Spleen (tissue), 11 donors: ENCODE measurements around the gene ZNF771. TPM values are rescaled to one million over a fixed set of nuclear protein-coding genes. Genes with fewer than 3 reads are reported as not detected.

Source experiments
- DNase-seq: peaks from one replicate; pipeline ENCODE4 v3.0.0-alpha.2; 2020
- H3K27ac ChIP-seq, 8 donors: fragments of 200-600 bp; sonication (generic) in 7 of 8; 1 replicate in 4 of 8; 2 replicates in 4 of 8; pipeline versions ENCODE4 v1.5.0 to v1.8.0; 2016 to 2021; ENCODE audit warnings: inconsistent platforms in 4 of 8, mild to moderate bottlenecking in 4 of 8, moderate library complexity in 1 of 8
- H3K27me3 ChIP-seq, 7 donors: fragments of 200-600 bp; sonication (generic) in 6 of 7; replicated peaks in 1 of 7; 1 replicate in 4 of 7; 2 replicates in 3 of 7; pipeline versions ENCODE4 v1.5.0 to v1.8.0; 2016 to 2021; ENCODE audit warnings: inconsistent platforms in 3 of 7, mild to moderate bottlenecking in 1 of 7
- H3K36me3 ChIP-seq, 6 donors: fragments of 200-600 bp; sonication (generic) in 5 of 6; 1 replicate in 4 of 6; 2 replicates in 2 of 6; pipeline versions ENCODE4 v1.5.0 to v1.8.0; 2016 to 2021; ENCODE audit warnings: inconsistent platforms in 2 of 6
- H3K4me1 ChIP-seq, 6 donors: fragments of 200-600 bp; sonication (generic) in 5 of 6; 1 replicate in 3 of 6; 2 replicates in 3 of 6; pipeline versions ENCODE4 v1.5.0 to v1.8.0; 2016 to 2021; ENCODE audit warnings: inconsistent platforms in 3 of 6
- H3K4me3 ChIP-seq, 8 donors: fragments of 200-600 bp; sonication (generic) in 7 of 8; 1 replicate in 4 of 8; 2 replicates in 4 of 8; pipeline versions ENCODE4 v1.5.0 to v1.8.0; 2016 to 2021; ENCODE audit warnings: inconsistent platforms in 4 of 8, mild to moderate bottlenecking in 4 of 8, moderate library complexity in 2 of 8
- H3K9me3 ChIP-seq, 8 donors: fragments of 200-600 bp; sonication (generic) in 7 of 8; 1 replicate in 4 of 8; 2 replicates in 4 of 8; pipeline versions ENCODE4 v1.5.0 to v1.8.0; 2016 to 2021; ENCODE audit warnings: inconsistent platforms in 4 of 8
- POLR2A ChIP-seq, 3 donors: fragments of 450-650 bp; IDR thresholded peaks; one replicate each; pipeline ENCODE4 v1.5.1; 2017; ENCODE audit warnings: antibody characterized with exemption in 3 of 3, mild to moderate bottlenecking in 1 of 3
- POLR2AphosphoS5 ChIP-seq, 3 donors: sonication (generic); formaldehyde crosslinking; IDR thresholded peaks; one replicate each; pipeline ENCODE4 v1.5.1; 2017; ENCODE audit warnings: antibody characterized with exemption in 3 of 3
- WGBS, 5 donors: extraction: QIAGEN DNeasy Blood & Tissue Kit in 3 of 5; methylation state at CpG; one replicate each; pipeline versions ENCODE4 v1.1.5 to v1.1.7; 2013 to 2018; 5-methylcytosine and 5-hydroxymethylcytosine counted together
- intact Hi-C: fragments of 100-400 bp; cut with DNase I; formaldehyde crosslinking; loops from one replicate; pipeline ENCODE4 v1.15.0; 2023; ENCODE audit warnings: low total_unique reads
- polyA plus RNA-seq, 3 donors: library from polyadenylated mRNA; stranded (reverse); fragments of 200-250 nt; gene quantifications; one replicate each; pipeline ENCODE4 v1.2.1, GENCODE V29; 2013
- total RNA-seq, 7 donors: library from RNA; depleted of rRNA in 3 of 7; stranded (reverse); fragments of >200 nt in 3 of 7; fragmentation: NEBNext Ultra II Directional in 4 of 7; extraction: Animal tissue kit (Norgen Biotek cat#: 25700) in 4 of 7; gene quantifications; one replicate each; pipeline versions ENCODE4 v1.1.0 to v1.2.1, GENCODE V29; 2016 to 2021
- TF ChIP-seq, protein P1 (sequence below), 11 experiments: fragments of 200-600 bp in 7 of 11; fragments of 450-650 bp in 4 of 11; sonication (generic) in 4 of 11; IDR thresholded peaks in 8 of 11; conservative IDR thresholded peaks in 3 of 11; 1 replicate in 7 of 11; 2 replicates in 4 of 11; pipeline versions ENCODE4 v1.4.0 to v1.8.0; 2016 to 2021; ENCODE audit warnings: antibody characterized with exemption in 11 of 11, inconsistent platforms in 4 of 11, mild to moderate bottlenecking in 1 of 11
- donor health status: healthy with polysubstance abuse.
- donor health status: DM: no; HTN: no; CAD: no; lungs with moderate emphysema.
- donor health status: DM: no; HTN: no; CAD: no.
- donor health status: Bipolar disorder and iron deficiency.
- donor health status: healthy.
- donor health status: DM: no; HTN: no; CAD: no.
- donor health status: DM: yes; HTN: yes; CAD: no.

Gene ZNF771
- total and polyA plus RNA-seq, 10 donors = 2.2 to 10.2 (median 3.1) TPM

DNA sequence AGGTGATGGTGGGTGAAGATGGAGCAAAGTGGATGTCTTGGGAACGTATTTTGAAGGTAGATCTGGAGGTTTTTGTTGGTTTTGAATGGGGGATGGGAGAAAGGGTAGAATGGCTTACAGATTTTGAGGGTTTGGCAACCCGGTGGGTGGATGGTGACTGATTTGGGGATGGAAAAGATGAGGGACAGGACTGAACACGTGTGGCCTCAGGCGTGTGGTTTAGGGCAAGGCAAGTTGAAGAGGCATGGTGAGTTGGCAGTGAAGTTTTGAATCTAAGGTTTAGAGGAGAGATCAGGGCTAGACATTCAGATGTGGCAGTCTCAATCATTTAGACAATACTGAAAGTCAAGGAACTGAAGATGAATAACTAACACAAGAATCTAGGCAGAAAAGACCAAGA, 27.4 kb downstream of the ZNF771 start:
- Histone ChIP-seq H3K9me3 (no peaks in the 10 kb centered on the region), H3K27ac (no peak overlapping the region), H3K4me3 (no peak overlapping the region), H3K36me3 (no peaks in the 10 kb centered on the region), H3K27me3 (no peaks in the 10 kb centered on the region), H3K4me1 (peaks cover 5 to 21% (median 13%) of the 10 kb centered on the region in 6 donors)
- TF ChIP-seq POLR2A (IDR thresholded peaks at IDR 0.05) (no peak), POLR2AphosphoS5 (IDR thresholded peaks at IDR 0.05) (no peak)
- TF ChIP-seq, protein P1, sequence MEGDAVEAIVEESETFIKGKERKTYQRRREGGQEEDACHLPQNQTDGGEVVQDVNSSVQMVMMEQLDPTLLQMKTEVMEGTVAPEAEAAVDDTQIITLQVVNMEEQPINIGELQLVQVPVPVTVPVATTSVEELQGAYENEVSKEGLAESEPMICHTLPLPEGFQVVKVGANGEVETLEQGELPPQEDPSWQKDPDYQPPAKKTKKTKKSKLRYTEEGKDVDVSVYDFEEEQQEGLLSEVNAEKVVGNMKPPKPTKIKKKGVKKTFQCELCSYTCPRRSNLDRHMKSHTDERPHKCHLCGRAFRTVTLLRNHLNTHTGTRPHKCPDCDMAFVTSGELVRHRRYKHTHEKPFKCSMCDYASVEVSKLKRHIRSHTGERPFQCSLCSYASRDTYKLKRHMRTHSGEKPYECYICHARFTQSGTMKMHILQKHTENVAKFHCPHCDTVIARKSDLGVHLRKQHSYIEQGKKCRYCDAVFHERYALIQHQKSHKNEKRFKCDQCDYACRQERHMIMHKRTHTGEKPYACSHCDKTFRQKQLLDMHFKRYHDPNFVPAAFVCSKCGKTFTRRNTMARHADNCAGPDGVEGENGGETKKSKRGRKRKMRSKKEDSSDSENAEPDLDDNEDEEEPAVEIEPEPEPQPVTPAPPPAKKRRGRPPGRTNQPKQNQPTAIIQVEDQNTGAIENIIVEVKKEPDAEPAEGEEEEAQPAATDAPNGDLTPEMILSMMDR (IDR thresholded peaks at IDR 0.05 in 8 of 11, conservative IDR thresholded peaks at IDR 0.05 in 3 of 11) = no peak
- intact Hi-C loops = no loop called here
- DNase-seq = no peak
- 56 to 79% (median 72%) methylated on average over 4 of the region's 4 CpGs for WGBS, 5 donors

DNA sequence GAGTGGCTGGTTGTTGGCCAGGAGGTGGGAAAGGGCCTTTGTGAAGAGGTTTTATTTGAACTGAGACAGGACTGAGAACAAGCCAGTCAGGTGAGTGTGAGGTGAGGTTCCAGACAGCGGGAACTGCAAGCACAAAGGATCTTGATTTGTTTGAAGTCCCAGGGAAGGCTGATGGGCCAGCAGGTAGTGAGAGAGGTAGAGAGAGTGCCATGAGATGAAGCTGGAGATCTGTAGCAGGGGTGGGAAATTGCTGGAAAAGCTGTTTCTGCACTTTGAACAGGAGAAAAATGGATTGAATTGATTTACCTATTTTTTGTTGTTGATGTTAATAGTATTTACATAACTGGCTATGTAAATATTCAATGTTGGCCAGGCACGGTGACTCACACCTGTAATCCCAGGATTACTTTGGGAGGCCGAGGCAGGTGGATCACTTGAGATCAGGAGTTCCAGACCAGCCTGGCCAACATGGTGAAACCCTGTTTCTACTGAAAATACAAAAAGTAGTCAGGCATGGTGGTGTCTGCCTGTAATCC, 30.2 kb downstream of the ZNF771 start:
- intact Hi-C loops = no loop called here
- DNase-seq = no peak
- WGBS, 5 donors = 85 to 93% (median 87%) methylated on average over 3 of the region's 3 CpGs
- Histone ChIP-seq H3K27ac (no peak overlapping the region), H3K4me1 (peaks cover 0 to 24% (median 4%) of the 10 kb centered on the region in 6 donors), H3K36me3 (peaks cover 0 to 5% (median 0%) of the 10 kb centered on the region in 6 donors), H3K27me3 (no peaks in the 10 kb centered on the region), H3K9me3 (no peaks in the 10 kb centered on the region), H3K4me3 (no peak overlapping the region)
- TF ChIP-seq POLR2A (IDR thresholded peaks at IDR 0.05) = no peak
- TF ChIP-seq POLR2AphosphoS5 (IDR thresholded peaks at IDR 0.05) = no peak
- TF ChIP-seq, protein P1 (IDR thresholded peaks at IDR 0.05 in 8 of 11, conservative IDR thresholded peaks at IDR 0.05 in 3 of 11) = no peak

DNA sequence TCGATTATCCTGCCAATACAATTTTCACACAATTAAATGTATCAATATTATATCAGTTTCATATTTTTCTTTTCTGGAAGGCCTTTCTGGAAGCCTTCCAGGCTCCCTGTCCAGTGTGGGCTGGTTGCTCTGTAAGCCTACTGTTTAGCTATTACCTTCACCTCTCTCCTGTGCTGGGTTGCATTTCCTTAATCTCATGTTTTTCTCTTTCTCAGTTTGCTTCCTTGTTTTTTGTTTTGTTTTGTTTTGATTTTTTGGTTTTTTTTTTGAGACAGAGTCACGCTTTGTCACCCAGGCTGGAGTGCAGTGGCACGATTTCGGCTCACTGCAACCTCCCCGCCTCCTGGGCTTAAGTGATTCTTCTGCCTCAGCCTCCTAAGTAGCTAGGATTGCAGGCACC, 31.4 kb downstream of the ZNF771 start:
- Histone ChIP-seq H3K27ac (no peak overlapping the region), H3K4me3 (no peak overlapping the region), H3K4me1 (peaks cover 6 to 36% (median 16%) of the 10 kb centered on the region in 6 donors), H3K9me3 (no peaks in the 10 kb centered on the region), H3K27me3 (no peaks in the 10 kb centered on the region), H3K36me3 (peaks cover 0 to 17% (median 0%) of the 10 kb centered on the region in 6 donors)
- WGBS, 5 donors = 73 to 89% (median 86%) methylated on average over 5 of the region's 5 CpGs
- intact Hi-C loops = no loop called here
- no peak for TF ChIP-seq POLR2A (IDR thresholded peaks at IDR 0.05)
- TF ChIP-seq, protein P1 (IDR thresholded peaks at IDR 0.05 in 8 of 11, conservative IDR thresholded peaks at IDR 0.05 in 3 of 11) = no peak
- no peak for TF ChIP-seq POLR2AphosphoS5 (IDR thresholded peaks at IDR 0.05)
- no peak for DNase-seq

DNA sequence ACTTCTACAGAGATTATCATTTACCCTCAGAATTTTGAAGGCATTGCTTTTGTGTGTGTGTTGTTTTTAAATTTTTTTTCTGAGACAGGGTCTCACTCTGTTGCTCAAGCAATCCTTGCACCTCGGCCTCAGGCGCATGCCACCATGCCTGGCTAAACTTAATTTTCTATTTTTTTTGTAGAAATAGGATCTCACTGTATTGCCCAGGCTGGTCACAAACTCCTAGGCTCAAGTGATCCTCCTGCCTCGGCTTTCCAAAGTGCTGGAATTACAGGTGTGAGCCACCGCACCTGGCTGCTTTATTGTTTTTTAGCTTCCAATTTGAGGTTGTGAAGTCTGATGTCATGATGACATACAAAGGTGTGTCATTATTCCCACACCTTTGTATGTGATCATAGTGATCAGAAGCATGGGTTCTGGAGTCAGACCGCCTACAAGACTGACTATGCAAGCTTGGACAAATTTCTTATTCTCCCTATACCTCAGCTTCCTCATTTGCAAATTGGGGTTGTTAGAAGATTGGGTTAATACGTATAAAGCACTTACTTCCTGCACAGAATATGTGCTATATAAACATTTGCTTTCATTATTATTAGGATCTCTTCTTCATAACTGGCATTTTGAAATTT, 32.4 kb downstream of the ZNF771 start:
- intact Hi-C loops = loop anchor here (10.0 kb wide), 1 partner anchor 85 kb away; the partner anchor contains the start of gene ZNF768
- Histone ChIP-seq H3K36me3 (peaks cover 0 to 27% (median 0%) of the 10 kb centered on the region in 6 donors), H3K4me3 (no peak overlapping the region), H3K27ac (no peak overlapping the region), H3K9me3 (no peaks in the 10 kb centered on the region), H3K27me3 (no peaks in the 10 kb centered on the region), H3K4me1 (peaks cover 16 to 46% (median 26%) of the 10 kb centered on the region in 6 donors)
- WGBS, 5 donors = 63 to 68% (median 66%) methylated on average over 6 of the region's 6 CpGs
- TF ChIP-seq, protein P1 (IDR thresholded peaks at IDR 0.05 in 8 of 11, conservative IDR thresholded peaks at IDR 0.05 in 3 of 11) = no peak
- TF ChIP-seq POLR2A (IDR thresholded peaks at IDR 0.05) = no peak
- TF ChIP-seq POLR2AphosphoS5 (IDR thresholded peaks at IDR 0.05) = no peak
- no peak for DNase-seq
